M059J (cell line): ENCODE measurements around the gene RPL35. TPM values are rescaled to one million over a fixed set of nuclear protein-coding genes. Genes with fewer than 3 reads are reported as not detected.
A peak's percentile ranks its signal among the peaks of the same experiment; 100 is the strongest.
"Not testable (repeated sequence)": the region's sequence is repeated elsewhere in the genome, so short reads cannot be mapped to it uniquely, and the experiment has no call there.

Experiments used
- DNase-seq: peaks from one replicate; pipeline ENCODE4 v3.0.0-alpha.2; 2012; ENCODE audit warnings: low read depth
- total RNA-seq: library from RNA; depleted of rRNA; stranded (reverse); fragments of >200 nt; shearing (Covaris generic); gene quantifications from 2 replicates; pipeline ENCODE4 v1.2.3, GENCODE V29; 2014

RPL35 gene
- total RNA-seq, 1 experiment from 2014 or later = 2,121 TPM

- DNase-seq = peak; percentile 79
These were observed 8.8 kb downstream of the RPL35 start, which contains the start of gene WDR38 for GRCh38 chr9:124852829-124853531. Gene WDR38, plus strand, starts transcription at chr9:124853460. Its CDS starts 72 bp downstream, at chr9:124853532.

DNA sequence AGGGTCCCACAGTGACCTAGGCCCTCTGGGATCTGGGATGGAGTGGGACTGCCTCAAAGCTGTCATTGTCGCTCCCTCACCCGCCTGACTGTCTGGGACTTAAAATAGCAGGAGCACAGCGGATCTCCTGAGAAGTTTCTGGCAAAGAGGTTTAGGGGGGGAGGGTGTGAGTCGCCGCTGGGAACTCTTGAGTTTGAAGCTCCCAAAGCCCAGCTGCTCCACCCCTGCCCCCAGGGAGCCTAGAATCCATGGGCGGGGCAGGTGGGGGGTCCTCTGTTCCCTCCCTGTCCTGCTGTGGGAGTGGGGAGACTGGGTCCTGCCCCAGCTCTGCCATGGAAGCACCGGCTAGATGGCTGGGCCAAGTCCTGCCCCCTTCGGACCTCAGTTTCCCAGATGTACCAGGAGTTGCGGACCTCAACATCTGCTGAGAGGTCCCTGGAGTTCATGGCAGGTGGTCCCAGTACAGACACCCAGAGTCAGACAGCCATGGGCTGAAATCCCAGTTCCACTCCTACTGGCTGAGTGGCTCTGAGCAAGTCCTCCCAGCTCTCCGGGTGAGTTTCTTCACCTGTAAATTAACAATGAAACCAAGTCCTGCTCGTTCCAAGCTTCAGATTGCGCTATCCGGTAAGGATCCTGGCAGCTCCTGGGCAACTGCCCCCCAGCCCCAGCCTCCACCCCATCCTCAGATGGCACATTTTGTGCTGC lies 9.5 kb downstream of the RPL35 start:
- no peak for DNase-seq

- peak; percentile 70 for DNase-seq
These were observed 12.0 kb downstream of the RPL35 start for GRCh38 chr9:124849801-124850200.

- DNase-seq = no peak
These were observed 14.8 kb downstream of the RPL35 start for GRCh38 chr9:124846969-124847368.

DNA sequence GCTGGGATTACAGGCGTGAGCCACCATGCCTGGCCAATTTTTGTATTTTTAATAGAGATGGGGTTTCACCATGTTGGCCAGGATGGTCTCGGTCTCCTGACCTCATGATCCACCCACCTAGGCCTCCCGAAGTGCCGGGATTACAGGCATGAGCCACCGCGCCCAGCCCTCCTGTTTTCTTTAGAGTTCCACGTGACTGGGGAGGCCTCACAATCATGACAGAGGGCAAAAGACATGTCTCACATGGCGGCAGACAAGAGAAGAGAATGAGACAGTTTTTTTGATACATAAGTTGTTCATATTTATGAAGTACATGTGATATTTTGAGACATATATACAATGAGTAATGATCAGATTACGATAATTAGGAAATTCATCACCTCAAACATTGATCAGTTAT lies 15.3 kb downstream of the RPL35 start:
- not testable (repeated sequence) for DNase-seq

- no peak for DNase-seq
These were observed 17.5 kb downstream of the RPL35 start for GRCh38 chr9:124844291-124844690.

GRCh38 chr9:124843456-124844034 lies 18.2 kb downstream of the RPL35 start:
- DNase-seq = no peak

DNA sequence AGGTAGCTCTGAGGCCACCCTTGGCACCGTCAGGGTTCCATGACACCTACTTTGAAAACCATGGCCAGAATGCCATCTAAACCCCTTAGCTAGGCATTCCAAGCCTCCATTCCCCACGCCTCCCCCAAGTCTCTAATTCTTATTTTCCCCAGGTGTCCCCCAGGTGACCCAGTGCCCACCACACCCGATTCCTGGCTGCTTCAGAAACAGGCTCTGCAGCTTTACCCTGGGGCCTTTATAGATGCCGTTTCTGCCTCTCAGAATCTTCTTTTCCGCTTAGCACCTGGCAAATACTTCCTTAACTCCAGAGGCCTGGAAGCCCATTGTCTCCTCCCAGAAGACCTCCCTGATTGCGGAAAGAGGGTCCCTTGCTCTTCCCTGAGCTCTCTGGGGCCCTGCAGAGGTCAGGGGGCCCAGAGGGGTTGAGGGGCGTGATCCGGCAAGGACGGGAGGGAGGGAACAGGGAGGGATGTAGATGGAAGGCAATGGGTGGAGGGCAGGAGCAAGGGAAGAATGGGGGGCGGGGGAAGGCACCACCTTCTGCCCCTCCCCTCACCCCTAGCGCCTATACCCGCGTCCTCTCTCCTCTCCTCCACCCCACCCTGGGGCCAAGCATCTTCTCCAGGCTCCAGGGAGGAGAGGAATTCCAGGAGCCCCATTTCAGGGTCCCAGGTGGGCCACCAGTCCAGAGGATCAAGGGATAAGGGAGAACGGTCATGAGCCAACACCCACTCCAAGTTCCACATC lies 20.5 kb downstream of the RPL35 start:
- DNase-seq = no peak

DNA sequence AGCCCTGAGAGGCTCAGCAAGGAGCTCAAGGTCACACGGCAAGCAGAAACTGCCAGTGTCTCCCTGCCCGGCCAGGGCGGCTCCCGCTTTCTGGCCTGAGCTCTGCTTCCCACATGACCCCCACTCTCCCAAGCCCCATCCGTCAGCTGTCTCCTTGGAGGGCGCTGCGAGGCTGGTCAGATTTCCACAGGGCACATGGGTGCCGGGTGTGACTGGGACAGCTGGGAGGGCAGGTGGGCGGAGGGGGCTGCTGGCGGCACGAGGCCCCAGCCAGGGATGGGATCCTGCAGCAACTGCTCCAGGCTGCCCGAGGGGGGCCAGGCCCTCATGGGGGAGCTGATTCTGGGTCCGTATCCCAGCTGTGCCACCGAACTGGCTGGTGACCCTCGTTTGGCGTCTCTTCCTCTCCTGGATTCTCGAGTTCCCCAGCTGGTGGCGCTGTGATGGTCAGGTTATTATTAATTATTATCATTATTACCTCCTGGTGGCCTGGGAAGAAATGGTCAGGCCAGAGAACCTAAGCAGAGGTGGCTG lies 21.4 kb downstream of the RPL35 start:
- DNase-seq = no peak

GRCh38 chr9:124839612-124840299 lies 22.0 kb downstream of the RPL35 start:
- peak; percentile 34 for DNase-seq

DNA sequence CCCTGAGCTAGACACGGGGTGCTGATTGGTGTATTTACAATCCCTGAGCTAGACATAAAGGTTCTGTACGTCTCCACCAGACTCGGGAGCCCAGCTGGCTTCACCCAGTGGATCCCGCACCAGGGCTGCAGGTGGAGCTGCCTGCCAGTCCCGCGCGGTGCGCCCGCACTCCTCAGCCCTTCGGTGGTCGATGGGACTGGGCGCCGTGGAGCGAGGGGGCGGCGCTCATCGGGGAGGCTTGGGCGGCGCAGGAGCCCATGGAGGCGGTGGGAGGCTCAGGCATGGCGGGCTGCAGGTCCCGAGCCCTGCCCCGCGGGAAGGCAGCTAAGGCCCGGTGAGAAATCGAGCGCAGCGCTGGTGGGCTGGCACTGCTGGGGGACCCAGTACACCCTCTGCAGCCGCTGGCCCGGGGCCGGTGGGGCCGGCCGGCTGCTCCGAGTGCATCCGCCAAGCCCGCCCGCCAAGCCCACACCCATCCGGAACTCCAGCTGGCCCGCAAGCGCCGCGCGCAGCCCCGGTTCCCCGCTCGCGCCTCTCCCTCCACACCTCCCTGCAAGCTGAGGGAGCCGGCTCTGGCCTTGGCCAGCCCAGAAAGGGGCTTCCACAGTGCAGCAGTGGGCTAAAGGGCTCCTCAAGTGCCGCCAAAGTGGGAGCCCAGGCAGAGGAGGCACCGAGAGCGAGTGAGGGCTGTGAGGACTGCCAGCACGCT lies 23.0 kb downstream of the RPL35 start:
- not testable (repeated sequence) for DNase-seq

DNA sequence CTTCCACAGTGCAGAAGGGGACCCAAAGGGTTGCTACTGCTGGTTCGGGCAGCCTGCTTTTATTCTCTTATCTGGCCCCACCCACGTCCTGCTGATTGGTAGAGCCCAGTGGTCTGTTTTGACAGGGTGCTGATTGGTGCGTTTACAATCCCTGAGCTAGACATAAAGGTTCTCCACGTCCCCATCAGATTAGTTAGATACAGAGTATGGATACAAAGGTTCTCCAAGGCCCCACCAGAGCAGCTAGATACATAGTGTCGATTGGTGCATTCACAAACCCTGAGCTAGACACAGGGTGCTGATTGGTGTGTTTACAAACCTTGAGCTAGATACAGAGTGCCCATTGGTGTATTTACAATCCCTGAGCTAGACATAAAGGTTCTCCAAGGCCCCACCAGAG lies 23.6 kb downstream of the RPL35 start:
- DNase-seq = not testable (repeated sequence)

- DNase-seq = peak; percentile 92
These were observed 26.7 kb downstream of the RPL35 start for GRCh38 chr9:124835026-124835557.

GRCh38 chr9:124834591-124834990 lies 27.2 kb downstream of the RPL35 start:
- peak; percentile 83 for DNase-seq

GRCh38 chr9:124831642-124832364 lies 30.0 kb downstream of the RPL35 start:
- DNase-seq = no peak

DNA sequence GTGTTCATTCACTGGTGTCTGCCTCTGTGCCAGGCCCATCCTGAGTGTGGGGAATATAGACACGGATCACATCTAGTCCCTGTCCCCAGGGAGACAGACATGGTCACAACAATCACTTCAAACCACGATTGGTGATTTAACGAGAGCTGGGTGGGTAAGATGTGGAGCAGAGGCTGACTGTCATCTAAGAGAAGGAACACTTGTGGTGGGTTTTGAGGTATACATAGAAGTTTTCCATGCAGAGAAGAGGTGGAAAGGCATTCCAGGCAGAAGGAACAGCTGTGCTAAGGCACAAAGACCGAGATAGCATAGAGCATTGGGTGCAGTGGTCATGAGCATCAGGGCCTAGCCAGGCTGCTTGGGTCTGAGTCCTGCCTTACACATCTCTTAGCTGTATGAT lies 31.2 kb downstream of the RPL35 start:
- DNase-seq = no peak

- DNase-seq = no peak
These were observed 32.5 kb downstream of the RPL35 start for GRCh38 chr9:124829334-124829669.

GRCh38 chr9:124828489-124829333 lies 33.0 kb downstream of the RPL35 start:
- DNase-seq = no peak
